ENCODE data around the gene CFAP100.

GRCh38 chr3:126419886-126420786, 25.4 kb downstream of the CFAP100 start:
- TF ChIP-seq CTCF (IDR thresholded peaks at IDR 0.05) (no peak), POLR2A (IDR thresholded peaks at IDR 0.05) (no peak)

All from testis (tissue), 2 donors.